ENCODE measurements around the gene RRM1.
"Not testable (repeated sequence)": the region's sequence is repeated elsewhere in the genome, so short reads cannot be mapped to it uniquely, and the experiment has no call there.

RRM1 gene

DNA sequence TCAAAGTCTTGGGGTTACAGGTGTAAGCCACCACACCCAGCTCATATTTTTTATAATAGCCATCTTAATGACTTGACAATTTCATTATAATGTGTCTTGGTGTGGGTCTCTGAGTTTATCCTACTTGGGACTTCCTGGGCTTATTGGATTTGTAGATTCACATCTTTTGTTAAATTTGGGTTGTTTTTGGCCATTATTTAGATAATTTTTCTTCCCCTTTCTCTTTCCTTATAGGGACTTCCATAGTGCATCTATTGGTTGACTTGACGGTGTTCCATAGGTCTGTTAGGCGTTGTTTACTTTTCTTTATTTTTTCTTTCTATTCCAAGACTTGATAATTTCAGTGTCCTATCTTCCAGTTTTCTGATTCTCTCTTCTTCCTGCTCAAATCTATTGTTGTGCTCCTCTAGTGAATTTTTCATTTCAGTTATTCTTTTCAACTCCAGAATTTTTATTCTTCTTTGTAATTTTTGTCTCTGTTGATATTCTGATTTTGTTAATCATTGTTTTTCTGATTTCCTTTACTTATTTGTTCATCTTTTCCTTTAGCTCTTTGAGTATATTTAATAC, 45.6 kb downstream of the RRM1 start:
- no peak for DNase-seq (ENCODE audit: low spot score)

DNA sequence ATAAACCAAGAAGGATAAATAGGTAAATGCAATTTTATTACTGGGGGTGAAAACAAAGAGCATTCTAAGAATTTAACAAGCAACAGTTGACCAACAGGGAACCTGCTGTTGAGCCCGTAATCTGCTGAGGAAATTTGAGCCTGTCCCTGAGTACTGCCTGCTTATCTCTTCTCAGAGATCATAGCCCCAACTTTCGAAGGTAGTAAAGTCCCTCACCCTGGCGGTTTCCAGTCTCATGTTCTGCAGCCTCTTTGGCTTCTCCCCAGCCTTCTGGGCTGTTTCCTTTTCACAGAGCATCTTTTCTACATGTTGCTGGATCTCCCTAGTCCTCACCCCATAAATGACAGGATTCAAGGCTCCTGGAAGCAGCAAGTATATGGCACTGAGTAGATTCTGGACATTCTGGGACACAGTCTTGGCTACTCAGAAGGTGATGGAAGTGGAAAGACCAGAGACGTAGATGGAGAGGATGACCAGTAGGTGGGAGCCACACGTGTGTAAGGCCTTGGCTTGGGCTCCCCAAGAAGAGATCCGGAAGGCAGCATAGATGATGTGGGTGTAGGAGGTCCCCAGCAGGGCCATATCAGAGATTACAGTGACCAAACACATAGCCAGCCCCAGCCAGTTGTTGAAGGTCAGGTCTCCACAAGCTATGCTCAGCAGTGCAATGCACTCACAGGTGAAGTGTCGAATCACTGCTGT, 51.6 kb downstream of the RRM1 start:
- DNase-seq (ENCODE audit: low spot score), result no peak

DNA sequence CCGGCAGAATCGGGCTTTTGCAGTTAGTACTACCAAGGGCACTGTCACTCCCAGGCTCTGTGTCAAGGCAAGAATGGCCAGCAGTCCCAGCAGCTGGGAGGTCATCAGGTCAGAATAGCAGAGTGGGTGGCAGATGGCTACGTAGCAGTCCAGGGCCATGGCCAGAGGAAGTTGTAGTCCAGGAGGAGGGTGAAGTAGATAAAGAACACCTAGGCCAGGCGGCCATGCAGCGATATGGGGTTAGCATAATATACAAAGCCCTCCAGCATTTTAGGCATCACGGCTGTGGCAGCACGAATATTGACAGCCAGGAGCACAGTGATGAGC, 52.1 kb downstream of the RRM1 start:
- DNase-seq (ENCODE audit: low spot score), result no peak

DNA sequence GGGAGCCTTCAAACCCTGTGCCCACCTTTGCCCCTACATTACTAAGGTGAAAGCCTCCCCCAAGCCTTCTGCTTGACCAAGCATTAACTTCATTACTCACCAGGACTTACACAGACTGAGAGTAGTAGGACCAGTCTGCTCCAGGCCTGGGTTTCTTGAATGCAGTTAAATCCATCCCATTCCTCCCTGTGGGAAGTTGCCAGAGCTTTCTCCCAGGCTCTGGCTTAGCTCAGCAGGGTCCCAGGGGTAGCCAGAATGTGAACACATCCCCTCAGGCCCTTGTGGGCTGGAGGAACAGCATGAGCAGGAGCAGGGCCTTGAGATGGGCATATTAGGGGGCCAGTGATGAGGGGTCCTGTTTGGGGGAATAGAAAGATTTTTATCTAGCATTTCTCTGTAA, 59.9 kb downstream of the RRM1 start:
- no peak for DNase-seq (ENCODE audit: low spot score)

DNA sequence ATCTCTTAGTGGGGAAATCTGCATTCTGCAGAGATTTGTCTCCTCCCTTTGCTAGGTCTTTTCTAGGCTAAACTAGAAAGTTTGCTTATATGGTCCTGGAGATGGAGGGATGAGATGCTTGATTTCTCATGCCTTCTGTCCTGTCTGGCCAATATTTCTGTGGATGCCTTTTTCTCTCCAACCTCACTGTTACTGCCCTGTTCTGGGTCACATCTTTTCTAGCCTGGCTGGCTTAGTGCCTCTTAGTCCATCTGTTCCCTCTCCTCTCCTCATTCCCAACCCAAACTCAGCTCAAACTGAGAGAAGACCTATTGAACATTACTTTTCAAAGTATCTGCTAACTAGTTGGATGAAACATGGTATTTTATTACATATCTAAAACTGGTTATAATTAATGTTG, 62.0 kb downstream of the RRM1 start:
- no peak for DNase-seq (ENCODE audit: low spot score)

DNA sequence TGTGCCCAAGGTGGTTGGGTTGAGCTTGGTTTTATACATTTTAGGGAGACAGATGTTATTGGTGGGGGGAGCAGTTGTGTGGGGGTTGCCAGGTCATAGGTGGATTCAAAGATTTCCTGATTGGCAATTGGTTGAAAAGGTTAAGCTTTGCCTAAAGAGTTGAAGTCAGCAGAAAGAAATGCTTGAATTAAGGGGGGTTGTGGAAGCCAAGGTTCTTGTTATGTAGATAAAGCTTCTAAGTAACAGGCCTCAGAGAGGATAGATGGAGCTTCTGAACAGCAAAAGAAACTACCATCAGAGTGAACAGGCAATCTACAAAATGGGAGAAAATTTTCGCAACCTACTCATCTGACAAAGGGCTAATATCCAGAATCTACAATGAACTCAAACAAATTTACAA, 64.2 kb downstream of the RRM1 start:
- not testable (repeated sequence) for DNase-seq (ENCODE audit: low spot score)

DNA sequence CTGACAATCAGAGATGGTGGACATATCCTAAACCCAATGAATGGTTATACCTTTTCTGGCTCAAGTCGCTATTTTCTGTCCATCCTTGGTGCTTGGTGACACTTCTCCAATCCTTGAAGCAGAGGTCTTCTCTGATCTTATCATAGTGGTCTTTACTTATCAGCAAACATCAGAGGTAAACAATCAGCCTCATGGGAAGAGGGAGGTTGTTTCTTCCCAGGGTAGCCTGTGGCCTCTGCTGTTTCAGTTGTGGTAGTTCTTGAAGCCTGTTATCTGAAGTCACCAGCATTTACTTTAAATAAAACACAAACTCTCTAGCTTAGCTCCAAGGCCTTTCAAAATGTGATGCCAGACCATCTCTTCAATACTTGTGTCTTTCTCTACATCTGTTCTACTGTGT, 66.7 kb downstream of the RRM1 start:
- DNase-seq (ENCODE audit: low spot score), result no peak

DNA sequence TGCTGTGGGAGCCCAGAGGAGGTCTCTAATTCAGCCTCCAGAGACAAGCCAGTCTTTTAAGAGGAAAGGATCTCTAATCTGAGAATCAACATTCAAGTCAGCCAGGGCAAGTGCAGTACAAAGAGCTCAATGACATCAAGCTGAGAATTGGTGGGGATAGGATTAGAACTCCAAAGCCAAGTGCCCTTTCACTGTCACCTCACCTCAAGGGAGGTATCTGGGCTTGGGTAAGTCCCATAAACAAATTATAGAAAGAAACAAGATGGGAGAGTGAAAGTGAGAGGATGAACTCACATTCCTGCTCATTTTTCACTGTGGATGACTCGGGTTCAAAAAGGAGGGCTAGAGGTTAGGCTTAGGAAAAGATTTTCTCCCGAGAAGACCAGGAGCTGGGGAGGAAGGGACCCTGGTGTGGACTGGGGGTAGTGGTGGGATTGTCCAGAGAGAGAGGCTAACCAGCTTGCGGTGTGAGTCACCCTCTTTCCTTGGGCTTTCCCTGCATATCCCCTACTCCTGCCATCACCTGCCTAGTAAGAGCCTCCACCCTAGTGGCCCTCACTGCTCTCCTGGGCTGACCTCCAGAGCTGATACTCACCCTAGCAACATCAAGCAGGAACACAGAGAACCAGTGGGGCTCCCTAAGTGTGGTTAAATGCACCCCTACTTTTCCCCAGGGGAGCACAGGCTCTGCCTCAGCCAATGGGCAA, 70.4 kb downstream of the RRM1 start:
- no peak for DNase-seq (ENCODE audit: low spot score)

DNA sequence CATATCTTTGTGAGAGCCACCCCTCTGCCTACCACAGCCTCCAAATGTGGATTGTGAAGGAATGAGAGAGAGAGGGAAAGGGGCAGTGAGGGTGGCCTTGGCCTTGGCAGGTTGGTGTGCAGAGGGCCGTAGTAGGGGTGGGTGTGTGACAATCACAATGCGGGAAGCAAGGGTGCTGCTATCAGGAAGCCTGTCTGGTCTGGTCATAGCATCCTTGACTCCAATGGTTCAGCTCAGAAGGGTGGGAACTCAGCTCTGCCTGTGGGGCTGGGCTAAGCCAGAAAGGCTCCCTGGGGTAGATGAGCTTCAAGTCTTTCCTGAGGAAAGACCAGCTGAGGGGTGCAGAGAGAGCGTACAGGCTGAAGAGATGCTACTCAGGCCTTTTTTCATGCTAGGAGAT, 72.7 kb downstream of the RRM1 start:
- DNase-seq (ENCODE audit: low spot score), result no peak

DNA sequence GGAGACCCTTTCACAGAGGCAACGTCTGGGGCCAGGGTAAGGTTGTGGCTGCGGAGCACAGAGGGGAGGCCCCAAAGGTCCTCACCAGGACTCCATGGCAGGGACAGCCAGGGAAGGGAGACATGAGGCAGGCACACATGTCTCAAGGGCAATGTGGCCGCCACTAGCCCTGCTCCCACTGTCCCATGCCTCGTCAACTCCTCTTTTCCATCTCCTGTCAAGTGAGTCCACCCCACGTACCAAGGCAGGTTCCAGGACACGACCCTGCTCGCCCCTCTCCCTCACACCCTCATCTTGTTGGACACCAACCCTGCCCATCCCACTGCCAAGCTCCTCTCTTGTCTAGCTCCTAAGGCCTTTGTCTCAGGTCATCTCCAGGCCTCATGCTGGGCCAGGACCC, 73.2 kb downstream of the RRM1 start:
- no peak for DNase-seq (ENCODE audit: low spot score)

DNA sequence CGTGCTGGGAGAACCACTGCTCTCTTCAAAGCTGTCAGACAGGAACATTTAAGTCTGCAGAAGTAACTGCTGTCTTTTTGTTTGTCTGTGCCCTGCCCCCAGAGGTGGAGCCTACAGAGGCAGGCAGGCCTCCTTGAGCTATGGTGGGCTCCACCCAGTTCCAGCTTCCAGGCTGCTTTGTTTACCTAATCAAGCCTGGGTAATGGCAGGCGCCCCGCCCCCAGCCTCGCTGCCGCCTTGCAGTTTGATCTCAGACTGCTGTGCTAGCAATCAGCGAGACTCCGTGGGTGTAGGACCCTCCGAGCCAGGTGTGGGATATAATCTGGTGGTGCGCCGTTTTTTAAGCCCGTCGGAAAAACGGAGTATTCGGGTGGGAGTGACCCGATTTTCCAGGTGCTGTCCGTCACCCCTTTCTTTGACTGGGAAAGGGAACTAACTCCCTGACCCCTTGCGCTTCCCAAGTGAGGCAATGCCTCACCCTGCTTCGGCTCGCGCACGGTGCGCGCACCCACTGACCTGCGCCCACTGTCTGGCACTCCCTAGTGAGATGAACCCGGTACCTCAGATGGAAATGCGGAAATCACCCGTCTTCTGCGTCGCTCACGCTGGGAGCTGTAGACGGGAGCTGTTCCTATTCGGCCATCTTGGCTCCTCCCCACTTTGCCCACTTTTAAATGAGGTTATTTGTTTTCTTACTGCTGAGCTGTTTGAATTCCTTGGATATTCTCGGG, 81.2 kb downstream of the RRM1 start:
- not testable (repeated sequence) for DNase-seq (ENCODE audit: low spot score)

DNA sequence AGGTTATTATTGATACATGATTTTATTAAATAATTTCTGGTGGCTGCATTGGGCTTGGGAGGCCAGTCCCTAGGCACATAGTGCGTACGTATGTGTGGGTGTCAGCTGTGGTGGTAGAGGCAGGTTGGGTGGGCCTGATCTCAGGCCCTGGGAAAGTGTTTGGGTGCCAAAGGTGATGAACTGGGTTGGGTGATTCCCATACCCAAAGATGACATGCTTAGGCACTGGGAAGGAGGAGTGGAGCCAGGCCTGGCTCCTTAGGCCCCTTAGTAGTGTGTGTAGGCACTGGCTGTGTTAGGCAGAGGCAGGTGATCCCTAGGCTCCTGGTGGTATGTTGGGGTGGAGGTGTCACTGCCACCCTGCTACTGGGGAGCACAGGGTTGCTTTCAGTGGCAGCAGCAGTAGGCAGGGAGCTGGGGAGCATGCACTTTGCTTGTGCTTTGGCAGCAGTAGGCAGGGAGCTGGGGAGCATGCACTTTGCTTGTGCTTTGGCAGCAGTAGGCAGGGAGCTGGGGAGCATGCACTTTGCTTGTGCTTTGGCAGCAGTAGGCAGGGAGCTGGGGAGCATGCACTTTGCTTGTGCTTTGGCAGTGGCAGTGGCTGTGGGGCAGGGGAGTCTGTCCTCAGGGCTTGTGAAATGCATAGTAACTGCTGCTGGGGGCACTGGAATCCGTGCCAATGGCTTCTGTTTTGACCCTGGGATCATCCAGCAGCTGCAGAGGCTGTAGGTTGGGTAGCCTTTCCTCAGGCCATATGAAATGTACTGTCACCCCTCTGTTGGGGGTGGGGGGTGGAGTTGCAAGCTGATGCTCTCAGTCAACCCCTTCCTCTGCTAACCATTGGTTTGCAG, 84.4 kb downstream of the RRM1 start:
- no peak for DNase-seq (ENCODE audit: low spot score)

DNA sequence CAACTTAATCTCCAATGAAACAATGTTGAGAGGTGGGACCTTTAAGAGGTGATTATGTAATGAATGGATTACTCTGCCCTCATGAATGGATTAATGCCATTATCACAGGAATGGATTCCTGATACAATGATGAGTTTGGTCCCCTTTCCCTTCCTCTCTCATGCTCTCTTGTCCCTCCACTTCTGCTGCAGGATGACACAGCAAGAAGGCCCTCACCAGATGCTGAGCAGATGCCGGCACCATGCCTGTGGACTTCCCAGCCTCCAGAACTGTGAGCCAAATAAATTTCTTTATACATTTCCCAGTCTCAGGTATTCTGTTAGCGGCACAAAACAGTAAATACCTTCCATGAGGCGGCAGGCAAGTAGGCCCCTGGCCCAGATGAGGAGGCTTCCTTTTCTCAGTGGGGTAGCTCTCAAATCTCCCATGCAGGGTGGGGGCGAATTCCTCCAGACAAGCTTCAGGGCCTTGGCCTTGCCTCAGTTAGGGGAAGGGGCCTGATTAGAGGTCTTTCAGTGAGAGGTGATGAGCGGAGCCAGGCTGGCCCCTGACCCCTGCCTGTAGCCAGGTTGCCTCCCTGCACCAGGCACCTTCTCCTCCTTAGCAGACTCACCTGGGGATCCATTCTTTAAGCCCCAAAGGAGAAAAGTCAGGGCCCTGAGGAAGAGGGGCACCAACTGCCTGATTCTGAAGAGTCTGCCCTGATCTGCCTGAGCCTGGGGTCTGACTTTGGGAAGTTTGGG, 86.0 kb downstream of the RRM1 start:
- DNase-seq (ENCODE audit: low spot score), result no peak

DNA sequence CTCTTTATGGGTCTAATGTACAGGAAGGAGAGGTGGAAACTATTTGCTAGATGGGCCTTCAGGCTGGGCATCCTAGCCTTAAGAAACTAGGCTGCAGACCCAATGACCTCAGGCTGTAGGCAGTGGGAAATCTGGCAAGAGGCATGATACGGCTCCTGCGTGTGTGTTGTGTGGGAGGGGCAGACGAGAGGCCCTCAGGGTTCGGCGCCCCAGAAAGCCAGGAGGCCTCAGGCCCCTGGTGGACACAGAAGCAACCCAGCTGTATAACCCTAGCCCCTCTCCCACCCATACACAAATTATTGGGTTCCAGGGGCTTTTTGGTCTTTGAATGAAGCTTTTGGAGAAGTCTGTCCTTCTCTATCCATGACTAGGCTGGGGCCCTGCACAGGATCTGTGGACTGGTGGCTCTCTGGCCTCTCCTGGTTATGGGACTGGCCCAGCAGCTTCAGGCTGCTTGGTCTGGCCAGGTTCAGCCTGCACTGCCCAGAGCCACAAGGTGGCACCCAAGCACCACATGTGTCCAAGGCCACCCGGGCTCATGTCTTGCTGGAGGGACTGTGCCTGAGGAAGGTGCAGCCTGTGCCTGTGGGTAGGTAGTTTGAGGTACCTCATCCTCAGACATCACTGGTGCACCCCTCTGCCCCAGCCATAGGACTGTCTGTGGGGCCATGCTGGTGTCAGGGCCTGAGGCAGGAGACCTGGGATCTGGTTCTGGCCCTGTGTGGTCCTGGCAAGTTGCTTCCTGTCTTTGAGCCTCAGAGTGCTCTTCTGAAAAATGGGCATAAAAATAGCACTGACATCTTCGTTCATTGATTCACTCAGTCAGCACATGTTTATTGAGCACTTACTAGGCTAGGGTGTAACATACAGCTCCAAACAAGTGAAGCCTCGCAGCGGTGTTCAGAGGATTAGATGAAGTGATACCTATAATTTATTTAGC, 87.5 kb downstream of the RRM1 start:
- DNase-seq (ENCODE audit: low spot score), result peak; percentile 85

DNA sequence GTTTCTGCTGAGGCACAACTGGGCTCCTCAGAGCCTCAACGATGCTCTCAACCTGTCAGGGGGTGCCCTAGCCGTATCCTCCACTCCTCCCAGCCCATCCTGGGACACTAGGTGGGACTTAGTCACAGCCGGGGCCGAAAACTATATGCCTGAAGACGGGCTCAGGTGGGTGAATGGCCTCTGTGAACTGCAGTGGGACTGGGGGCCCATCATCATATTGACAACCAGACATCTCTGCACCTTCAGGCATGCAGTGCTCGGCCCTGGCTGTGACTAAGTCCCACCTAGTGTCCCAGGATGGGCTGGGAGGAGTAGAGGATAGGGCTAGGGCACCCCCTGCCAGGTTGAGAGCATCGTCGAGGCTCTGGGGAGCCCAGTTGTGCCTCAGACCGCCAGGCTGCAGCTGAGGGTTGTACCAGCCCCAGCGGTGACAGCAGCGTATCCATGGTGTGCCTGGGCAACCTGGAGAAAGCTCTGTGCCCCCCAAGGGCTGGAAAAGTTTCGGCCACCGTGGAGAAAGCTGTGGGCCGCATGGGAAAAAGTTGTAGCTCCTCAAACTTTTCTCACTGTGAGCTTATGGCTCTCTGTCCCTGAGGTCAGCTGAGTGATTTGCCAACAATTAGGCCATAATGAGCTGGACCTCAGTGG, 88.9 kb downstream of the RRM1 start:
- no peak for DNase-seq (ENCODE audit: low spot score)

DNA sequence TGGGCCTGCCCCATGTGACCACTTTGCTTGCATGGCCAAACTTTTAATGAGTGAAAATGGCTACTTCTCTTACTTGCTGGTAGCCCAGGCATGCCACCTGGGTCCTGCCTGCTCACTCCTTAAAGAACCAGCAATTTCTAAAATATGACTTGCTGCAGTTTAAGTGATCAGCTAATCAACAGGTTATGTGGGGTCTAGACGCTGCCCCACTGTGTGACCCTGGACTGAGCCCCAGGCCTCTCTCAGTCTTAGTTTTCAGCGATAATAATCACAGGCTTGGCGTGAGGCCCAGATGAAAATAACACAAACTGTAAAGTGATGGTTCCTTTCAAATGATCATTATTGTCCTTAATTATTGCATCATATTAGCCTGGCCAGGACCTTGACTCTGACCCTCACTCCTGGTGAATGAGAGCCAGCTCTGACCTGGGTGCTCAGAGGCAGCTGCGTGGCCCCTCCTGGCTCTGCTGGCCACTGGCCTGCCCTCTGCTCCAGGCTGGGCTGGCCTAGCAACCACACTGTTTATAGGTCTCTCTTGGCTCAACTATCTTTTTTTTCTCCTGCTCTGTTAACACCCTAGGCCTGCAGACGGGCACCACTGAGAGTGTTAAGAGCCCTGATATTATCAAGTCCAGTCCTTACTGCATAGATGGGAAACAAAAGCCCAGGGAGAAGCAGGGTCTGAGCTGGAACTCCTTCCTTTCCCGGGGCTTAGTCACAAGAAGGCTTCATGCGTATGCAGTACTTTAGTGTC, 89.7 kb downstream of the RRM1 start:
- no peak for DNase-seq (ENCODE audit: low spot score)

DNA sequence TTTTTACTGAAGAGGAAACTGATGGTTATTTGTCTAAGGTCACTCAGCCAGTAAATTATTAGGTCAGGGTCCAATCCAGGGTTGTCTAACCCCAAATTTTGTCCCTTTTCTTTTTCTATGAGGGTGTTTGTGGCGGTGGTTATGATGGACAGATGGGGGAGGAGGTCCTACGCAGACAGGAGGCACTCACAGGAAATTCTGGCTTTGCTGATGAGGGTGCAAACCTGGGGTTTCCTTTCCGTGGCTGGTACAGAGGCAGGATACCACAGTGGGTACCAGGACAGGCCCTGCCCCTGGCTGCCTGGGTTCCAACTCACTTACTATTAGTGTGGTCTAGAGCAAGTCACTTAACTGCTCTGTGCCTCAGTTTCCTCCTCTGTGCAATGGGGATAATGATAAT, 91.0 kb downstream of the RRM1 start:
- no peak for DNase-seq (ENCODE audit: low spot score)

DNA sequence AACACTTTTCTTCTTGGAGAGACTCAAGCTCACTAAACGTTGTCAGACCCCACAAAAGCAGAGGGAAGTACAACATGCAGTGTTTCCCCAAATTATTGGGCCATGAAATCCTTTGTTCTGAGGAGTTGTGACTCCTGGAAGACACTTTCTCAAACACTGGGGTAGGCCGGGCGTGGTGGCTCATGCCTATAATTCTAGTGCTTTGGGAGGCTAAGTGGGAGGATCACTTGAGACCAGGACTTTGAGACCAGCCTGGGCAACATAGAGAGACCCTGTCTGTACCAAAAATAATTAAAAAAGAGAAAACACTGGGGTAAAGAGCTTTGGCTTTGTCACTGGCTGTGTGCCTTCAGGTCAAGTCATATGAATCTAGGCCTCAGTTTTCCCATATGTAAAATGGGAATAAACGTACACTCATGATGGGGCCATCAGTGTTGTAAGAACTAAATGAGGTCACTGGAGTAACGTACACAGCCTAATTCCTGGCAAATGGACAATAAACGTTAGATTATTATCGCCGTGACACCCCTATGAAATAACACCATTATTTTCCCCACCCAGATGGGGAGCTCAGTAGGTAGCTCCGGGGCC, 92.0 kb downstream of the RRM1 start:
- DNase-seq (ENCODE audit: low spot score), result no peak

Data from GM03348 (cell line).